ELF-1 (cell line): Measurements from ENCODE around the gene LARP4.
"Not testable (repeated sequence)": the region's sequence is repeated elsewhere in the genome, so short reads cannot be mapped to it uniquely, and the experiment has no call there.

Source experiments
- DNase-seq: peaks from one replicate; pipeline ENCODE4 v3.0.0-alpha.2; 2016; ENCODE audit warnings: low read depth, low spot score

The LARP4 gene

GRCh38 chr12:50401500-50402081 is 906 bp downstream of the LARP4 start:
- DNase-seq = peak; percentile 12

DNA sequence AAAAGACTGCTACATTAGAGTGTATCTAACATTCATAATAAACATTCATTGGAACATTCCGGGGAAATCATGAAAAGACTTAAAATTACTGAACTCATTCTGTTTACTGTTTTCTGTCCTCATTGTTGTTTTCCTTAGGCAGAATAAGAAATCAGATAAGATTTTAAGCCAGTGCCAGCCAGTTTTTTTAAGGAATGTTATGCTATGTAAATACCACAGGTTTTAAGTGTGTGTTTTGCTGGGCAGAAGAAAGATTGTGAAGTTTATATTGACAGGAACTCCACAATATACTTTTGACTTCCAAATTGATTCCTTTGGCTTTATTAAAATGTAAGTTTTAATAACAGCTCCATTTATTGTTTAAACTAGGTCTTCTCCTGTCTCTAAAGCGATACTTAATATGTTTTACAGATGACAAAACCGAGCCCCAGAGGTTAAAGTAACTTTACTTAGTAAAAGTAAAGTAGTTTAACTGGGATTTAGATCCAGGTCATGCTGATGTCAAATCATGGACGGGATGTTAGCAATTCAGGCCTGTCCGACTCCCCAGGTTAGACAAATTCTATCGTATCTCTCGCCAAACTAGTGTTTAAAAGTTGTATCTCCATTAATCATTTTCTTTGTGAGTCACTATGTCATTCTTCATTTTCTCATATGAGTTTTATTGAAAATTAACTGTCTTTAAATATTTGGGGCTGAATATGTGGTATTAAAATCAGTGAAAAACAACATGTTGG is 1.7 kb downstream of the LARP4 start:
- DNase-seq = no peak

- no peak for DNase-seq
Observed at GRCh38 chr12:50403001-50403440, 2.3 kb downstream of the LARP4 start.

GRCh38 chr12:50404307-50404706 is 3.6 kb downstream of the LARP4 start:
- DNase-seq = no peak

- DNase-seq = no peak
Observed at GRCh38 chr12:50411051-50411660, 10.5 kb downstream of the LARP4 start.

- no peak for DNase-seq
Observed at GRCh38 chr12:50415899-50416479, 15.3 kb downstream of the LARP4 start.

- peak; percentile 29 for DNase-seq
Observed at GRCh38 chr12:50419112-50419909, 18.6 kb downstream of the LARP4 start.

GRCh38 chr12:50422855-50423254 is 22.2 kb downstream of the LARP4 start:
- DNase-seq = not testable (repeated sequence)

DNA sequence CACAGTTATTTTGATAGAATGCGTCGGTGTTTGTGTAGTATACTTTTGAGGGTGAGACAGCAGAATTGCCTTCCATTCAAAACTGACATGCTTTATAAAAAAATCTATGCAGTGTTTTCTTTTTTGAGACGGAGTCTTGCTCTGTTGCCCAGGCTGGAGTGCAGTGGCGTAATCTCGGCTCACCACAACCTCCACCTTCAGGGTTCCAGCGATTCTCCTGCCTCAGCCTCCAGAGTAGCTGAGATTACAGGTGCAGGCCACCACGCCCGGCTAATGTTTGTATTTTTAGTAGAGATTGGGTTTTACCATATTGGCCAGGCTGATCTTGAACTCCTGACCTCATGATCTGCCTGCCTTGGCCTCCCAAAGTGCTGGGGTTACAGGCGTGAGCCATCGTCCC is 22.7 kb downstream of the LARP4 start:
- not testable (repeated sequence) for DNase-seq

DNA sequence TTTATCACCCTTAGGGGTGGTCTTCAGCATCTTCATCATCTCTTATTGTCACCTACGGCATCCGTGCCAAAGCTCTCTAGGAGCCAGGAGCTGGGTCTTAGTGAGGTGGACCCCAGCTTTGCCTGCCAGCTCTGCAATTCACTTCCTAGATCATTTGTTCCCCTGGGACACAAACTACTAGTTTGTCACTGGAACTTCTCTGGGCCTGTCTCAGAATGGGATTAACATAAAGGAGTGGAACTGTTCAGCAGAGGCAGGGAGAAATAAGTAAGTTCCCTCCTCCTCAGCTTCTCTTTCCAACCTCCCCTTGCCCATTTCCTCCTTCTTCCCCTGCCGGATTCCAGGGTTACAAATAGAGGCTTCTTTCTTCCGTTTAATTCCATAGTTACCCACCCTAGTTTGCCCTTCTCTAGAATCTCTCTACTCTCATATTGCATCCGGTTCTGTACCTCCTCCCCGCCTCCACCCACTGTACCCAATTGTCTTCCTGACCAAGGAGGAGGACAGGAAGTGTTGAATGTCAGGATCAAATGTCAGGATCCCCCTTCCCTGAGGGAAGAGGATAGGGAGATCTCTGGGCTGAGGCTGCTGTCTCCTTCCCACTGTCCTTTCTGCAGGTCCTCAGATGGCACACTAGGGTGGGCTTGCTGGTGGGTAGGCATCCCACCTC is 25.0 kb downstream of the LARP4 start:
- peak; percentile 28 for DNase-seq

DNA sequence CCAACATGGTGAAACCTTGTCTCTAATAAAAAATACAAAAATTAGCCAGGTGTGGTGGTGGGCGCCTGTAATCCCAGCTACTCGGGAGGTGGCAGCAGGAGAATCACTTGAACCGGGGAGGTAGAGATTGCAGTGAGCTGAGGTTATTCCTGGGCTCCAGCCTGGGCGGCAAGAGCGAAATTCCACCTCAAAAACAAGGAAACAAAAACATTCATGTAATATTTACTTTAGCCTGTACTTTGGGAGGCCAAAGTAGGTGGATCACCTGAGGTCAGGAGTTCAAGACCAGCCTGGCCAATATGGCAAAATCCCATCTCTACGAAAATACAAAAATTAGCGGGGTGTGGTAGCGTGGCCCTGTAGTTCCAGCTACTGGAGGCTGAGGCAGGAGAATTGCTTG is 31.0 kb downstream of the LARP4 start:
- not testable (repeated sequence) for DNase-seq

GRCh38 chr12:50440288-50440687 is 39.6 kb downstream of the LARP4 start:
- no peak for DNase-seq

DNA sequence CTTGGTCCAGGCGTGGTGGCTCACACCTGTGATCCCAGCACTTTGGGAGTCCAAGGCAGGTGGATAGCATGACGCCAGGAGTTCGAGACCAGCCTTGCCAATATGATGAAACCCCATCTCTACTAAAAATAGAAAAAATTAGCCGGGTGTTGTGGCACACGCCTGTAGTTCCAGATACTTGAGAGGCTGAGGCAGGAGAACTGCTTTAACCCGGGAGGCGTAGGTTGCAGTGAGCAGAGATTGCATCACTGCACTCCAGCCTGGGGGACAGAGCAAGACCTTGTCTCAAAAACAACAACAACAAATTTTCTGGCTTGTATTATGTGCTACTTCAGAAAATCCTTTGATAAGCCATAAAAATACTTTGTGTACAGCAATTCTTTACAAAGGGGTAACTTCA is 41.1 kb downstream of the LARP4 start:
- DNase-seq = no peak

DNA sequence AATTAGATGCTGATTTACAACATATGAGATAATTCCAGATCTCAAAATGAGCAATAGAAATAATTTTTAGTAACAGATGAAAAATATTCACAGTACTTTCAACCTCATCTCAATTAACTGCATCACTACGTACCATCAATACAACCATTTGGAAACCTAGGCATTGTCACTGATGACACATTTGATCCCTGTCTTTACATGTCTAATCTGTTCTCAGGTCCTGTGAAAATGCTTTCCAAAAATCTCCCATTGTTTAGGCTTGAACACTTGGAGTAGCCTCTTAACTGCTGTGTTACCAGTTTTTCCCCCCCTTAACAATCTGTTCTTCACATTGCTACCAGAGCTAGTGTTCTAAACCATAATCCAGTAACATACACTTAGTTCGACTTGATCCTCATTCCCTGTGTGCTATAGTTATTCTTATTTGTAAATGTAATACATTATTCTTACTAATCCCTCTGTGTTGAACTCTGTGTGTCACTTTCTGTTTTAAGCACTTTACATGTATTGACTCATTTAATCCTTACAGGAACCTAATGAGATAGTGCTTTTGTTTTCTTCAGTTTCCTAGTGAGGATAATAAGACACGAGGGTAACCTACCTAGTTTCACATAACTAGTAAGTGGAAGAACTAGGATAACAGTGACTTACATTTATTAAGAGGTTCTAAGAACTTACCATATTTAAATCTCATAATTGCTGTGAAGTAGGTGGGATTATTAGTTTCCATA is 41.7 kb downstream of the LARP4 start:
- no peak for DNase-seq

GRCh38 chr12:50449671-50450070 is 49.0 kb downstream of the LARP4 start:
- DNase-seq = not testable (repeated sequence)

- no peak for DNase-seq
Observed at GRCh38 chr12:50452795-50453194, 52.1 kb downstream of the LARP4 start.

DNA sequence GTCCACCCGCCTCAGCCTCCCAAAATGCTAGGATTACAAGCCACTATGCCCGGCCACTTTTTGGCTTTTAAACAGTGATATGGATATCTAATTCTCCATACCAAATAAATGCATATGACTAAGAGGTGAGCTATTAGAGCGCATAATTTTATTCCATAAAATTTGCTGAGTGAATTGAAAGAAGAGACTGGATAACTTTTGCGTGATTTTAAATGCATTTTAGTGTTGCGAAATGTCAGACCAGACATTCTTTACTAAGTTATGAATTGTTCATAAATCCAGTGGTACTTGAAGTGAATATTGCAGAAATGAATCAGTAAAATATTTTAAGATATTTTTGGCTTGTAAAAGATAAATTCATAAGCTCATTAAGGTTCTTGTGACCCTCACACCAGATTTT is 53.2 kb downstream of the LARP4 start:
- no peak for DNase-seq

DNA sequence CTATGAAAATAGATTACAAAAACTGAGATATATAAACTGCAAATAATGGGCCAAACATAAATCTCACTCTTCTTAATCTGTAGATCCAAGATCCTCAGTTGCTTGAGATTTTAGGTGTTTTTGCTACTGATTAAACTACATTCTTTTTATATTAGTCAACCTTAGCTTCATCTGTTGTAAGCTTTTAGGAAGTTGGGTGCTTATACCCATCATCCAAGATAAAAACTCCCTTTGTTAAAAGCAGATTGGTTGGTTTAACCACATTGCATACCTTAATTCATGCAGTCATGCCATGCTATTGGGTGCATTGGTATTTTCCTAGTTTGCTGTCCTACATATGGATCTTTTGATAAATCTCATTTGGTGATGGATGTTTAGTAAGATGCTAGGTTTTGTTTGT is 57.9 kb downstream of the LARP4 start:
- no peak for DNase-seq

- DNase-seq = no peak
Observed at GRCh38 chr12:50467439-50467838, 66.8 kb downstream of the LARP4 start.

- DNase-seq = no peak
Observed at GRCh38 chr12:50477241-50477832, 76.7 kb downstream of the LARP4 start.
